ENCODE data around the gene ZBTB25.

The ZBTB25 gene

DNA sequence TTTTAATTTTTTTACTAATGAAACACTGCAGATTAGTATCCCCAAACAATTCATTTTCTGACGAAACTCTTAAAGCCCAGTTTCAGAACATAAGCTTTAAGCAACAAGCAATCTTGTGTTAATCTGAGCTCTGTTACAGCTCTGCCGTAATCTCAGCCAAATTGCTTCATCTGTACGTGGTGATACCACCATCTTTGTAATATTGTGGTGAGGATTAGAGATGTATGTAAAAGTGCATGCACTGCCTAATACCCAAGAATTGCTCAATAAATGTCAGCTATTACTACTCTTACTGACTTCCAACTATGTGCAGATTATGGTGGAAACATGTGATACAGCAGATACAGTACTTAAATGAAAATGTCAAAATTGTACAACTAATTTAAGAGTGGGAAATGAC is 36.5 kb downstream of the ZBTB25 start:
- TF ChIP-seq, protein P1, sequence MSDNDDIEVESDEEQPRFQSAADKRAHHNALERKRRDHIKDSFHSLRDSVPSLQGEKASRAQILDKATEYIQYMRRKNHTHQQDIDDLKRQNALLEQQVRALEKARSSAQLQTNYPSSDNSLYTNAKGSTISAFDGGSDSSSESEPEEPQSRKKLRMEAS (IDR thresholded peaks at IDR 0.05; ENCODE audit: low read depth, low read length): no peak
- TF ChIP-seq, protein P2, sequence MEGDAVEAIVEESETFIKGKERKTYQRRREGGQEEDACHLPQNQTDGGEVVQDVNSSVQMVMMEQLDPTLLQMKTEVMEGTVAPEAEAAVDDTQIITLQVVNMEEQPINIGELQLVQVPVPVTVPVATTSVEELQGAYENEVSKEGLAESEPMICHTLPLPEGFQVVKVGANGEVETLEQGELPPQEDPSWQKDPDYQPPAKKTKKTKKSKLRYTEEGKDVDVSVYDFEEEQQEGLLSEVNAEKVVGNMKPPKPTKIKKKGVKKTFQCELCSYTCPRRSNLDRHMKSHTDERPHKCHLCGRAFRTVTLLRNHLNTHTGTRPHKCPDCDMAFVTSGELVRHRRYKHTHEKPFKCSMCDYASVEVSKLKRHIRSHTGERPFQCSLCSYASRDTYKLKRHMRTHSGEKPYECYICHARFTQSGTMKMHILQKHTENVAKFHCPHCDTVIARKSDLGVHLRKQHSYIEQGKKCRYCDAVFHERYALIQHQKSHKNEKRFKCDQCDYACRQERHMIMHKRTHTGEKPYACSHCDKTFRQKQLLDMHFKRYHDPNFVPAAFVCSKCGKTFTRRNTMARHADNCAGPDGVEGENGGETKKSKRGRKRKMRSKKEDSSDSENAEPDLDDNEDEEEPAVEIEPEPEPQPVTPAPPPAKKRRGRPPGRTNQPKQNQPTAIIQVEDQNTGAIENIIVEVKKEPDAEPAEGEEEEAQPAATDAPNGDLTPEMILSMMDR (IDR thresholded peaks at IDR 0.05; ENCODE audit: low read depth, low read length): no peak
- no peak for TF ChIP-seq POLR2A (IDR thresholded peaks at IDR 0.05; ENCODE audit: extremely low read depth, insufficient read length)
- no peak for TF ChIP-seq MYC (IDR thresholded peaks at IDR 0.05; ENCODE audit: low read depth, low read length)
- H3K4me3 ChIP-seq (ENCODE audit: low read depth, low read length): no peak overlapping the region
- DNase-seq (ENCODE audit: low read depth): peak; percentile 17

DNA sequence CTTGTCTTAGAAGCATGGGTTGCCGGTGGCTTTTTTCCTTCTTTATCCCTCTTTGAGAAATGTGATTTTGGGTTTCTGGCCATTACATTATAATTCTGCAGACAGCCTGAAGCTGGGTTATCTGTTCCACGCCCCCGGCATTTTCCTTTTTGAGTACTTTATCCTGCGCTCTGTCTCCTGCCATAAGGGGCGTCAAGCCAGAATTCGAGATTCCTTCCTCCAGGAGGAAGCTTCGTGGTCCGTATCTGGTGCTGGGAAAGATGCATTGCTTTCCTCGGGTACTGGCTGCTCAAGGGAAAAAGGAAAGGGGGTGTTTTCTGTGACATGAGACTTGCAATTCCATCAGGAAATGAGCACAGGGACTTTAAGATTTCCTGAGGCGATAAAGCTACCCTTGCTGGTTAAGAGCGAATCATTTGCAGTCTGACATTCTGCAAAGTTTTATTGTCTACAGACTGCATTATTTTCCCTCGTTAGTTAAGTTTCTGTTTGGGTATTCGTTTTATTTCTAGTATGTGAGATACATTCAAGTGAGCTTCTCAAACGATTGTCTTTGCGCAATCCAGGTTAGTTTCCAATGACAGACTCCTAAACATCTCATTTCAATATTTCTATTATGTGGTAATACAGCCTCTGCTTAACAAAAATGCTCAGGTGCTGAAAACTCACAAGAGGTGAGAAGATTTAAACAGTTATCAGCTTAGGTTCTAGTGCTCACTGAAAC is 37.6 kb downstream of the ZBTB25 start:
- TF ChIP-seq MYC (IDR thresholded peaks at IDR 0.05; ENCODE audit: low read depth, low read length) (no peak), POLR2A (IDR thresholded peaks at IDR 0.05; ENCODE audit: extremely low read depth, insufficient read length) (no peak)
- TF ChIP-seq, protein P2 (IDR thresholded peaks at IDR 0.05; ENCODE audit: low read depth, low read length): no peak
- peak overlapping the region; percentile 53 for H3K4me3 ChIP-seq (ENCODE audit: low read depth, low read length)
- DNase-seq (ENCODE audit: low read depth): peak; percentile 25

DNA sequence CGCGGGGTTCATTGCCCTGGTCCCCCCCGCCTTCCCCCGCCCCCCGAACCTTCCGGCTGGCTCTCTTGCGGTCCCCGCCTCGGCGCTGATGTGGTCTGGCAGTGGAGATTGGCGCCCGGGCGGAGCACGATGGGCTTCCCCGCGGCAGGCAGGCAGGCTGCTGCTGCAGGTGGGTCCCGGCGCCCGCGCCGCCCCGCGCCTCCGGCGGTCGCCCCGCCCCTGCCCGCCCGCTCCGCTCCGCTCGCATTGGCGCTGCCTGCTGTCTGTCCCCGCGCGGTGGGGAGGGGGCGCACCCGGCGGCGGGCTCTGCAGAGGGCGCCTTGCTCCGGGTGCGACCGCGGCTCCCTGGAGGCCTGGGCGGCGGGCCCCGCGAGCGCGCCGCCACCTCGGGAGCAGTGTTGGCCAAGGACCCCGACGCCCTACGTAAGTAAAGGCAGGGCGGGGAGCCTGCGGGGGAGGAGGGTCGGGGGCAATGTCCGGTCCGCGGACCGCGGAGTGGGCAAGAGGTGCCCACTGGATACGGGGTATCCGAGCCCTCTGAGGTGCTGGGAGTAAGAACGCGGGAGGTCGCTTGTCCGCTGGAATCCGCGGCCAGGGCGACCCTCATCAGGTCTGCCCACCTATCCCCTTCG is 38.3 kb downstream of the ZBTB25 start, which contains the start of gene AKAP5:
TSS of gene AKAP5 (plus strand) at position 309 of the 632 bp plus-strand sequence. CDS start 2,896 bp downstream, outside the sequence.
- no peak; the same call in 1 of the 2 replicates for TF ChIP-seq MYC (IDR thresholded peaks at IDR 0.05; ENCODE audit: low read depth, low read length)
- TF ChIP-seq, protein P1 (IDR thresholded peaks at IDR 0.05; ENCODE audit: low read depth, low read length): no peak
- TF ChIP-seq, protein P2 (IDR thresholded peaks at IDR 0.05; ENCODE audit: low read depth, low read length): no peak
- no peak for TF ChIP-seq POLR2A (IDR thresholded peaks at IDR 0.05; ENCODE audit: extremely low read depth, insufficient read length)
- peak within 1 kb of the TSS; percentile 53 for H3K4me3 ChIP-seq (ENCODE audit: low read depth, low read length)
- peak; percentile 74 for DNase-seq (ENCODE audit: low read depth)

DNA sequence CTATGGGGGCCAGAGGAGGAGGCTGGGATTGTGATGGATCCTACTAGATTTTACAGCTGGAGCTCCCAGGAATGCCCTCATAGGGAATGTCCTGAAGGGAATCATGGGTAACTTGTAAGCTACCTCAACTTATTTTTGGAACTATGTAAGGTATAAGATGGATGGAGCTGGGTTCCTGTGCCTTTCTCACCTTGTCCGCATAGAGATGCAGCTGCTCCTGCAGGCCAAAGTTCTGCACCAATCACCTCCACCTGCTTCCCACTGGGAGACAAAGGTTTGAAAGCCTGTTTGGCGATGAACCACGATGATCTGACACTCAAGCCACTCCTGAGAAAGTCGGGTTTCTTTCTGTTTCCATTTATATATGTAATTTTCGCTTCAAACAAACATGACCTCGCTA is 39.0 kb downstream of the ZBTB25 start:
- TF ChIP-seq, protein P1 (IDR thresholded peaks at IDR 0.05; ENCODE audit: low read depth, low read length): no peak
- no peak for TF ChIP-seq POLR2A (IDR thresholded peaks at IDR 0.05; ENCODE audit: extremely low read depth, insufficient read length)
- TF ChIP-seq, protein P2 (IDR thresholded peaks at IDR 0.05; ENCODE audit: low read depth, low read length): no peak
- TF ChIP-seq MYC (IDR thresholded peaks at IDR 0.05; ENCODE audit: low read depth, low read length): no peak
- peak overlapping the region; percentile 34 for H3K4me3 ChIP-seq (ENCODE audit: low read depth, low read length)
- DNase-seq (ENCODE audit: low read depth): no peak

DNA sequence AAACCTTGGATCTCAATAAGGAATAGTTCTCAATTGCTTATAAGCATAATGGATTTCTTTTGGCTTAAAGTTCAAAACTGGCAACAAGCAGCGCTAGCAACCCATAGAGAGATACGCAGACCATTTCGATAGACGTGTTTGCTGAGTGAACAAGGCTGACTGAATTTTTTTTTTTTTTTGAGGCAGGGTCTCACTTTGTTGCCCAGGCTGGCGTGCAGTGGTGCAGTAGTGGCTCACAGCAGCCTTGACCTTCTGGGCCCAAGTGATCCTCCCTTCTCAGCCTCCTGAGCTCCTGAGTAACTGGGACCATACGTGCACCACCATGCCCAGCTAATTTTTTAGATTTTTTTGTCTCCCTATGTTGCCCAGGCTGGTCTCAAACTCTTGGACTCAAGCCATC is 39.8 kb downstream of the ZBTB25 start:
- TF ChIP-seq POLR2A (IDR thresholded peaks at IDR 0.05; ENCODE audit: extremely low read depth, insufficient read length) (no peak), MYC (IDR thresholded peaks at IDR 0.05; ENCODE audit: low read depth, low read length) (no peak)
- TF ChIP-seq, protein P2 (IDR thresholded peaks at IDR 0.05; ENCODE audit: low read depth, low read length): no peak
- TF ChIP-seq, protein P1 (IDR thresholded peaks at IDR 0.05; ENCODE audit: low read depth, low read length): no peak
- no peak overlapping the region for H3K4me3 ChIP-seq (ENCODE audit: low read depth, low read length)
- DNase-seq (ENCODE audit: low read depth): no peak
